Measurements from ENCODE around the gene ALDH1A3.
A peak's percentile ranks its signal among the peaks of the same experiment; 100 is the strongest.

Gene ALDH1A3

GRCh38 chr15:100866386-100867330 is 13.0 kb upstream of the ALDH1A3 start:
- DNase-seq (ENCODE audit: low read depth) = peak; percentile 46
- H3K4me3 ChIP-seq (ENCODE audit: low read length) = no peak overlapping the region
- TF ChIP-seq, protein P1, sequence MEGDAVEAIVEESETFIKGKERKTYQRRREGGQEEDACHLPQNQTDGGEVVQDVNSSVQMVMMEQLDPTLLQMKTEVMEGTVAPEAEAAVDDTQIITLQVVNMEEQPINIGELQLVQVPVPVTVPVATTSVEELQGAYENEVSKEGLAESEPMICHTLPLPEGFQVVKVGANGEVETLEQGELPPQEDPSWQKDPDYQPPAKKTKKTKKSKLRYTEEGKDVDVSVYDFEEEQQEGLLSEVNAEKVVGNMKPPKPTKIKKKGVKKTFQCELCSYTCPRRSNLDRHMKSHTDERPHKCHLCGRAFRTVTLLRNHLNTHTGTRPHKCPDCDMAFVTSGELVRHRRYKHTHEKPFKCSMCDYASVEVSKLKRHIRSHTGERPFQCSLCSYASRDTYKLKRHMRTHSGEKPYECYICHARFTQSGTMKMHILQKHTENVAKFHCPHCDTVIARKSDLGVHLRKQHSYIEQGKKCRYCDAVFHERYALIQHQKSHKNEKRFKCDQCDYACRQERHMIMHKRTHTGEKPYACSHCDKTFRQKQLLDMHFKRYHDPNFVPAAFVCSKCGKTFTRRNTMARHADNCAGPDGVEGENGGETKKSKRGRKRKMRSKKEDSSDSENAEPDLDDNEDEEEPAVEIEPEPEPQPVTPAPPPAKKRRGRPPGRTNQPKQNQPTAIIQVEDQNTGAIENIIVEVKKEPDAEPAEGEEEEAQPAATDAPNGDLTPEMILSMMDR (conservative IDR thresholded peaks at IDR 0.05; ENCODE audit: low read depth, low read length) = peak; percentile 26

- peak; percentile 97 for DNase-seq (ENCODE audit: low read depth)
- H3K4me3 ChIP-seq (ENCODE audit: low read length) = no peak overlapping the region
- TF ChIP-seq, protein P1 (conservative IDR thresholded peaks at IDR 0.05; ENCODE audit: low read depth, low read length) = no peak
These were observed 12.2 kb upstream of the ALDH1A3 start for GRCh38 chr15:100867433-100867832.

DNA sequence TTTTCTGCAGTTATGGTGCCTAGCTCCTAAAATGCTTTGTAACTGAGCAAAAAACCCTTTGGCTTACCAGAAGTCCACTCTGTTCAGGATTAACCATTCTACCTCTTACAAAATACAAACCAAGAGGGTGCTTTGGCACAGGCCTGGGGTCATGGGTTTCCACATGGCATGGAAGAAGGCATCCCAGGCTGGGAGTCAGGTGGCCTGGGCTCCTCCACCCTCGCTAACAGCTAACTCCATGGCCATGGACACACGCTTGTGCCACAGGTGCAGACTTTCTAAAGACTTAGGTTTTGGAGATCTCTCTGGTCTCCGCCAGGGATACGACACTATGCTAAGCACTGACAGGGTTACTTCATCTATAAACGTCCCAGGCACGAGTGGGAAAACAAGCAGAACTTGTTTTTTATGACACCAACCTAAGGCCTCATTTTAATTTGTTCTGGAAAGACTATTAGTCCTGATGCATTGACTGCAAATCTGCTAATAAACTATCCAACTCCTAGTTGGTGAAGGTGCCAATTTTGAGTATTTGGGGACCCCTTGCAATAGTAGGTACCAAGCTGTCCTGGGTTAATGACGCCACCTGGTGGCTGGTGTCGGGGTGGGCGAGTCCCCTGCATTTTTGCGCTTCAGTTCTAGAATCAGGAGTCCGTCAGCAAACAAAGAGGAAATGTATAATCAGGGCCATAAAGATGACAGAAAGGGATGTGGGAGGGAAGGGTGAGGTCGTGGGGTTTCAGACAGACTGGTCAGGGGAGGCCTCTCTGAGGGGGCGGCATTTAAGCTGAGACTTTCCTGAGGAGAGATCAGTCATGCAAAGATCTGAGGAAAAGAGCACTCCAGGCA is 10.3 kb upstream of the ALDH1A3 start:
- no peak overlapping the region for H3K4me3 ChIP-seq (ENCODE audit: low read length)
- TF ChIP-seq, protein P1 (conservative IDR thresholded peaks at IDR 0.05; ENCODE audit: low read depth, low read length) = peak; percentile 65
- DNase-seq (ENCODE audit: low read depth) = no peak

DNA sequence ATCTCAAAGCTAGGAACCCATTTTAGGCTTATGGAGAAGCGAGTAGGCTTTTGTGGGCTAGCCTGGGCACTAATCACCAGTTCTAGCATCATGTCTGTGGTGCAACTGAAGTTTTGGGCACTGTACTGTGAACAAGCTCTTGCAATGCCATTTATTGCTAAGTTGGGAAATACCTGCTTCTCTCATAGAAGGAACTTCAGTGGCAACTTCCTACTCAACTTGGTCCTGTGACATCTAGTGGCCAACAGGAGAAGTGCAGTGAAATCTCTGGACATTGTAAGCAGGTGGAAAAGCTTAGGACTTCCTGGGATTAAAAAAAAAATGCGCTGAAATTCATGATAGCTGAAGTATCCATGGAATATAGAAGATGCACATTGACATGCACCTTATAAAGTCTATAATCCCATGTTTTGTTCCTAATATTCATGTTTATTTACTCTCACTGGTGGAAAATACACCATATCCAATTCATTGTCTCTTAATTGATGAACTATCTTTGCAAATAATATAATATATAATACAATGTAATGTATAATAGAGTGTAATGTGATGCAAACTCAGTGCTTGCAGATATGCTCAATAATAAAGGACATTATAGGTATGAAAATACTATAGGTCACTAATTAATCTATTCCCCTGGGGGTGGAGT is 6.5 kb upstream of the ALDH1A3 start:
- peak; percentile 77 for DNase-seq (ENCODE audit: low read depth)

GRCh38 chr15:100875495-100875894 is 4.1 kb upstream of the ALDH1A3 start:
- DNase-seq (ENCODE audit: low read depth) = no peak
- TF ChIP-seq, protein P1 (conservative IDR thresholded peaks at IDR 0.05; ENCODE audit: low read depth, low read length) = no peak
- H3K4me3 ChIP-seq (ENCODE audit: low read length) = no peak overlapping the region

More for the DNA sequence above, 6.5 kb upstream of the ALDH1A3 start:
- no peak overlapping the region for H3K4me3 ChIP-seq (ENCODE audit: low read length)
- TF ChIP-seq, protein P1 (conservative IDR thresholded peaks at IDR 0.05; ENCODE audit: low read depth, low read length) = peak; percentile 94

GRCh38 chr15:100875976-100876375 is 3.7 kb upstream of the ALDH1A3 start:
- DNase-seq (ENCODE audit: low read depth) = no peak
- no peak overlapping the region for H3K4me3 ChIP-seq (ENCODE audit: low read length)
- TF ChIP-seq, protein P1 (conservative IDR thresholded peaks at IDR 0.05; ENCODE audit: low read depth, low read length) = no peak

Measured in retinal pigment epithelial cell (primary cell).